ENCODE measurements around the gene CINP.

Gene CINP

DNA sequence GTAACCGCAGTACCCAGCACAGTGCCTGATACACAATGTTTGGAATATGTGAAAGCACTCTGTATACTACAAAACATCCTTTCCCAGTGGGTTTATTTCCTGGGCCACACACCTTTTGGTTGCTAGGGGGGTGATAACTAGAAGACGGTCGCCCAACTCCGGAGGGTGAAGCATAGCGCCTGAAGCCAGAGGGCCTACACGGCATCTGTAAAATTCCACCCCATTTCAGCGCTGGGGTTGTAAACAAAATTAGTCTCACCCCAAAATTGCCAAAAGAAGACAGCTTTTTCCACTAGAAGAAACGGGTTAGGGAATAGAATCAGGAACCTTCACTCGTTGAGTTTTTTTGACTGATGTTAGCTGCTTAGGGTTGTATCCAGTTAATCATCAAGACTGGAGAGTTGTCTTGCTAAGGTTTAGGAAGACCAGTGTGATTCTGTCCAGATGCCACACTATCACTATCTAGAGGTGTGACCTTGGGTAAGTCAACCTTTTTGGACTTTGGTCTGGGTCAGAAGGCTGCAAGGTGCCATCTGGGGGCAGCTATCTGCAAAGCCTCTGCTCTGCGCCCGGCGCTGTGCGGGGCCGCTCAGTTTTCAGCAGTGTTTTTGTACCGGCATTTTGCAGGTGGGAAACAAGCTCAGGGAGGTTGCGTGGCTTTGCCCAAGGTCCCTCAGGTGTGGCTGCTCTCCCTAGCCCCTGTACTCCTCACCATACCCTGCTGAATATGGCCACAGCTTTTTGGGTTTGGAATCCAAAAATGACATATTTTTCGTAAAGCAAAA is 41.8 kb downstream of the CINP start:
- H3K4me1 Mint-ChIP-seq (ENCODE audit: low read depth): peaks cover 43% of the 10 kb centered on the region

DNA sequence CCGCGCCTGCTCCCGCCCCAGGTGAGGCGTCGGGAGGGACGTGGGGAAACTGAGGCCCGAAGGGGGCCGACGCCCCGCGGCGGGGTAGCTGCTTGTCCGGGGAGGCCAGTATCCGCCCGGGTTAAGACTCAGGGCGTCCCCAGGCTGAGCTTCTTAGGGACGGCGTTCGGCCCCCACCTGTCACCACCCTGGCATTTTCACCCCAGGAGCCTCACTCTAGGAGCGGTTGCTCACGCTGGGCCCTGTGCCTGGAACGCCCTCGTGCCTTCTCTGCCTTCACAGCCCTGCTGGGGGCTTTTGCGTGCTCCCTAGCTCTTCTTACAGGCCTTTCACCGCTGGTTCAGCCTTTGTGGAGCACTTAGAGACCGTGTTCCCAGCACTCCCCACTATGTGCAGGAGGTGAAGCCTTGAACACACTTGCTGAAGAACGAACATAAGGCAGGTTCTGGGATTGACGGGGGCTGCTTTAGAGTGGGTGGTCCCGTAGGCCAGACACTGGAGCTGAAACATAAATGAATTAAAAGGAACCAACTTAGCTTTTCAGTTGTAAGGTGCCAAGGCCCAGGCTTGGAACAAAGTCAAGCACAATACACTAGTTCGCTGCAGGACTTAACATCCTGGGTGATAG is 42.5 kb downstream of the CINP start:
- Mint-ChIP-seq H3K4me3 (peak overlapping the region; percentile 89), H3K36me3 (ENCODE audit: low read depth) (peaks cover 3% of the 10 kb centered on the region), H3K9me3 (no peaks in the 10 kb centered on the region), H3K27ac (peak overlapping the region; percentile 90), H3K4me1 (ENCODE audit: low read depth) (peaks cover 43% of the 10 kb centered on the region), H3K27me3 (ENCODE audit: low read depth) (no peaks in the 10 kb centered on the region)

More for the DNA sequence above, 41.8 kb downstream of the CINP start:
- Mint-ChIP-seq H3K9me3 (no peaks in the 10 kb centered on the region), H3K27ac (no peak overlapping the region), H3K4me3 (peak overlapping the region; percentile 89), H3K36me3 (ENCODE audit: low read depth) (peaks cover 3% of the 10 kb centered on the region), H3K27me3 (ENCODE audit: low read depth) (no peaks in the 10 kb centered on the region)

DNA sequence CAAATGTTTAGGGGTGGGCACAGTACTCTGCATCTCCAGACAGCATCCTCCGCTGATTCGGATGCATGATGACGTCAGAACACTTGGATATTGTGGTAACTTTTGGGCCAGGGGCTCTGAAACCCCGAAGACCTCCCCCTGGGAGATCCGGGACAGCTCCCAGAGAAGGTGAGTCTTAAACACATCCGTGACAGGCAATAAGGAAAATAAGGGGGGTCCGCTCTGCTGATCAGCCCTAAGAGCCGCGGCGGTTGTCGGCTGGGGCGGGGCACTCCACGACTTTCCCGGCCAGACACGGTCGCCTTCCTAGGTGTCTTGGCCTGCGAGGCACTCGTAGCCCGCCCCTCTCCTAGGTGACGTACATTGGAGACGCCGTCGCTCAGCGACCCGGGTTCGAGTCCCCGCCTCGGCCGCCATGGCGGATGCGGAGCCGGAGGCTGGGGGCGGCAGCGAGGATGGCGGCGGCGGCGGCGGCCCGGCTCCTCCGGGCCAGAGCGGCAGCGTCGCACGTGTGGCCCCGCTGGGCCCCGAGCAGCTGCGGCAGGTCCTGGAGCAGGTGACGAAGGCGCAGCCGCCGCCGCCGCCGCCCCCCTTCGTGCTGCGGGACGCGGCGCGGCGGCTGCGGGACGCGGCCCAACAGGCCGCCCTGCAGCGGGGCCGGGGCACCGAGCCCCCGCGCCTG is 43.2 kb downstream of the CINP start, which contains the start of gene ZNF839:
TSS of gene ZNF839 (plus strand) at position 396 of the 682 bp plus-strand sequence. CDS start at position 416, 20 bp downstream.
- Mint-ChIP-seq H3K4me1 (ENCODE audit: low read depth) (peaks cover 48% of the 10 kb centered on the region), H3K36me3 (ENCODE audit: low read depth) (peaks cover 3% of the 10 kb centered on the region), H3K27me3 (ENCODE audit: low read depth) (no peaks in the 10 kb centered on the region), H3K4me3 (peak within 1 kb of the TSS; percentile 96), H3K9me3 (no peaks in the 10 kb centered on the region), H3K27ac (peak within 1 kb of the TSS; percentile 97)

DNA sequence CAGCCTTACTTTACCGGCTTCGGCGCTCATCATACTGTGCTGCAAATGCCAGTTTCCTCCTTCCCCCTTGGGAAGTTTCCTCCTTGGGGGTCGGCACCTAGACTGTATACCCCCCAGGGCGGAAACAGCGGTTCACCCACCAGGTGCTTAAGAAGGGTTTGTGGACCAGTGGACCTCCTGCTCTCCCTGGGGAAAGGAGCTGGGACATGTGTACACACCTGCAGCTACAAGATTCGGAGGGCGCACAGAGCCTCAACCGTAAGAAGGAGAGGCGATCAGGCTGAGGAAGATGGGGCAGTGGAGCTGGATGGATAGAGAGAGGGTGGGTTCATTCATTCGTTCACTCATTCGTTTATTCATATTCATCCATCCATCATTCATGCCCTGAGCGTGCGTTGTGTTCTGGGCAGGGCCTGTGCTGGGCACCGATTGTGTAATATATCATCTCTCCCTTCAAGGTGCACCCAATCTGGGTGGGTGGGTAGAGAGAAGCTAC is 43.9 kb downstream of the CINP start:
- peaks cover 54% of the 10 kb centered on the region for H3K4me1 Mint-ChIP-seq (ENCODE audit: low read depth)
- no peaks in the 10 kb centered on the region for H3K9me3 Mint-ChIP-seq
- peak overlapping the region; percentile 97 for H3K27ac Mint-ChIP-seq
- no peaks in the 10 kb centered on the region for H3K27me3 Mint-ChIP-seq (ENCODE audit: low read depth)
- peaks cover 3% of the 10 kb centered on the region for H3K36me3 Mint-ChIP-seq (ENCODE audit: low read depth)
- H3K4me3 Mint-ChIP-seq: peak overlapping the region; percentile 96

DNA sequence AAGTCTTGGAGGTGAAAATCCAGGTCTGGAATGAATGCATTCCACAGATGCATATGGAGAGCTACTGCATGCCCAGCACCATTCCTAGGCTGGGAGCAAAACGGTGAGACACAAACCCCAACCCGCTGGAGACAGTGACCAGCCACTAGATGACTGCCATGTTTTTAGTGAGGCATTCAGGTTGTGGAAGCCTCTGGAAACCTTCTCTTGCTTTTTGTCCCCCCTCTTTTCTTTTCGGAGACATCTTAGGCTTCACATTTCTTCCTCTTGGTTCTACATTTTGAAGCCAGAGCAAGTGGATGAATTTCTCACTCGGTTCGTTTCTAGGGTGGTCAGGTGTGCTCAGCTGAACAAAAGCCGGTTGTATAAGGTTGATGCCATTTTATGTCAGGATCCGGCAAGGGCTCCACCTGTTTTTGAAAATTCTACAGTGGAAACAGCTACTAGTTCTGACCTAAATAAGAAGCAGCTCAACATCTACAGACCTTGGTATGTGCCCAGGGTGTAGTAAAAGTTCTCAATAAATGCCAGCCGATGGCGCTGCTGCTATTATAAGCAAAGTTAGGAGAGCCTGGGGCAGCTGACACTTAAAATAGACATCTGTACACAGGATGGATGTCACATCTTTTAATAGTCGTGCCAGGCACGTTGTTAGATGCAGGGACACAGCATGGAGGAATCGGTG is 45.0 kb downstream of the CINP start:
- Mint-ChIP-seq H3K36me3 (ENCODE audit: low read depth) (peaks cover 3% of the 10 kb centered on the region), H3K9me3 (no peaks in the 10 kb centered on the region), H3K27me3 (ENCODE audit: low read depth) (no peaks in the 10 kb centered on the region), H3K4me3 (peak overlapping the region; percentile 96), H3K27ac (peak overlapping the region; percentile 97), H3K4me1 (ENCODE audit: low read depth) (peaks cover 55% of the 10 kb centered on the region)

DNA sequence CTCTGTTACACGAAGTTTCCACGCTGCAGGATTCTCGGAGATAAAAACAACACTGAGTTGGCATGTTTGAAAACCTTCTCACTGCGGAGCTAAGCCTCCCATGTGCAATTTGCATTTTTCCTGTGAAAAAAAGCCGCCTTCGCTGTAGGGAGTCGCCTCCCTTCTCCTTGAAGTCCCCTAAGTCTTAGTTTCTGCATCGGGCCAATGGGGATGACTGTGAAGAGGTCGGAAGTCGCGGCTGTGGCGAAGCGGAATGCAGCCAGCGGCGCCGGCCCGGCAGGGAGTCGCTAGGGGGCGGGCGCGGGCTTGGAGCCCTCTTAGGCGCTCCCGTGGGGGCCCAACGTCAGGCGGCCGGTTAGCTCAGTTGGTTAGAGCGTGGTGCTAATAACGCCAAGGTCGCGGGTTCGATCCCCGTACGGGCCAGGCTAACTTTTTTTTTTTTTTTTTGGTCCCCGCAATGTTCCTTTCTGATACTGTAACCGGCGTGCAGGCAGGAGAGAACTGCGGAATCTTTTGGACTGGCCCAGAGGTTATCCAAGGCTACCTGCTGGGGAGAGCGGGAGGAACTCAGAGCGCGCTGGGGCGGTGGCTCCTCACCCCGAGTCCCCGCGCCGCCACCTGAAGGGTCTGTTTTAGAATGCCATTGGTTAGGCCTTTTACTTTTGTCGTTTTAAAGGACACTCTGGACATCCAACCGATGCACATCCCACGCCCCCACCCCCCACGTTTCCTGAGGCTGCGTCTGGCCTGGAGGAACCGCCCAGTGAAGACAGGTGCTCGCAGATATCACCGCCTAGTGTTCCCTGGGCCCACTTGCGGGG is 45.7 kb downstream of the CINP start:
- Mint-ChIP-seq H3K27ac (peak overlapping the region; percentile 88), H3K9me3 (no peaks in the 10 kb centered on the region), H3K27me3 (ENCODE audit: low read depth) (no peaks in the 10 kb centered on the region), H3K4me1 (ENCODE audit: low read depth) (peaks cover 53% of the 10 kb centered on the region), H3K4me3 (peak overlapping the region; percentile 96), H3K36me3 (ENCODE audit: low read depth) (peaks cover 3% of the 10 kb centered on the region)

DNA sequence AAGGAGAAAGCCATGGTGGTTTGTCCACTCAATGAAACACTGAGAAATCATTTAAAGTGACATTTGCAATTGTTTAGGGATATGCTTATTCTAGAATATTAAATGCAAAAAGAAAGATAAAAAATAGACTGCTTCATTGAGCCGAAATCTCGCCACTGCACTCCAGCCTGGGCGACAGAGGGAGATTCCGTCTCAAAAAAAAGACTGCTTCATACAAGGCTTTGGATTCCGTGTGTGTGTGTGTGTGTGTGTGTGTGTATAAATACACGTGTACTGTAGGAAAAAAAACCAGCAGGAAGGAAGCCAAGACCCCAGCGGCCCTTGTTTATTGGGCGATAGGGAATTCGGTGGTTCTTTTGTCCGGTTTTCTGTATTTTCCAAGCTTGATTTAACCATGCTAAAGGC is 46.4 kb downstream of the CINP start:
- Mint-ChIP-seq H3K4me1 (ENCODE audit: low read depth) (peaks cover 49% of the 10 kb centered on the region), H3K4me3 (peak overlapping the region; percentile 96), H3K9me3 (no peaks in the 10 kb centered on the region), H3K27me3 (ENCODE audit: low read depth) (no peaks in the 10 kb centered on the region), H3K36me3 (ENCODE audit: low read depth) (peaks cover 3% of the 10 kb centered on the region), H3K27ac (peak overlapping the region; percentile 88)

DNA sequence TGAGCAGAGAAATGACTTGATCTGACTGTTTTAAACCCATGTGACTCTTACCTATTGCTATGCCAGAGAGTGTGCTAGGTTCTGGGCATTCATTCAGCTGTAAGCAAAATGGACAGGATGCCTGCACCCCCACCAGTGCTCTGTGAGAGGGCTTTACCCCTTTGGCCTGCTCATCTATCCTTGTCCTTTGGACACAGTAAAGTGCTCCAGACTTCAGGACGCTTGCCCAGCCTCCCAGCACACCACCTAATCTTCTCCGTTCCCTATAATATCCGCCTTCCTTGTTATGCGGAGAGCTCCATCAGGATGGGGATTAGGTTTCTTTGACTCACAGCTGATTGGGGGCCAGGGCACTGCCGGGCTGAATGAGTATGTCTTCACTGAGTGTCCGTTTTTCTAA is 47.6 kb downstream of the CINP start:
- H3K27ac Mint-ChIP-seq: no peak overlapping the region
- H3K9me3 Mint-ChIP-seq: no peaks in the 10 kb centered on the region
- peaks cover 44% of the 10 kb centered on the region for H3K4me1 Mint-ChIP-seq (ENCODE audit: low read depth)

DNA sequence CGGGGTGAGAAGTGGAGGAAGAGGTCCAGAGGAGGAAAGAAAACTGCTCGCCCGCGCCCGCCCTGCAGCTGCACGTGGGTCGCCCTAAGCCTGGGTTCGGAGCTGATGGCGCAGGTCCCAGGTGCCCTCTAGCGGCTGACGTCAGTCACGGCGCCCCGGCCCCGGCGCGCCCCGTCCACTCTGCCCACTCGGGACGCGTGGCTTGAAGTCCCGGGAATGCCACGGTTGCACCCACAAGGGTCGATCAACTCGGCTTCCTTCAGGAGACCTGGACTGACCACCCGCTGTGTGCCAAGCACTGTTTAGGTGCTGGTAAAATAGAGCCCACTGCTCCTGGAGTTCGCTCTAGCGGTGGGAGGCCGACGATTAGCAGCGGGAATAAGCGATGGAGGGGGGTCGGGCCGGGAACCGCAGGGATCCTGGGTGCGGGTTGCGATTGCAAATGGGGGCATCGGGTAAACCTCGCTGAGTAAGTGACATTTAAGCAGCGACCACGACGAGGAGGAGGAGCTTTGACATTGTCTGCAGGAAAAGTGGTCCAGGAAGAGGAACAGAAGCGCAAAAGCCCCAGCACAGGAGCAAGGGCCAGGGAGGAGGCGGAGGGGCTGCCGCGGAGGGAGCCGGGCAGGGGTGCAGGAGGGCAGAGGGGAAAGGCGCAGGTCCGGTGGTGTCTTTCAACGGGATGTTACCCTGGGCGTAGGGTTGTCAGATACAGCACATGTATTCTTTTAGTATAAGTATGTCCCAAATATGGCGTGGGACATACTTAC is 48.3 kb downstream of the CINP start:
- peaks cover 3% of the 10 kb centered on the region for H3K36me3 Mint-ChIP-seq (ENCODE audit: low read depth)
- H3K4me1 Mint-ChIP-seq (ENCODE audit: low read depth): peaks cover 43% of the 10 kb centered on the region
- peak overlapping the region; percentile 96 for H3K4me3 Mint-ChIP-seq
- H3K27me3 Mint-ChIP-seq (ENCODE audit: low read depth): no peaks in the 10 kb centered on the region
- H3K27ac Mint-ChIP-seq: peak overlapping the region; percentile 41
- H3K9me3 Mint-ChIP-seq: no peaks in the 10 kb centered on the region

More for the DNA sequence above, 47.6 kb downstream of the CINP start:
- Mint-ChIP-seq H3K4me3 (peak overlapping the region; percentile 30), H3K27me3 (ENCODE audit: low read depth) (no peaks in the 10 kb centered on the region), H3K36me3 (ENCODE audit: low read depth) (peaks cover 3% of the 10 kb centered on the region)

DNA sequence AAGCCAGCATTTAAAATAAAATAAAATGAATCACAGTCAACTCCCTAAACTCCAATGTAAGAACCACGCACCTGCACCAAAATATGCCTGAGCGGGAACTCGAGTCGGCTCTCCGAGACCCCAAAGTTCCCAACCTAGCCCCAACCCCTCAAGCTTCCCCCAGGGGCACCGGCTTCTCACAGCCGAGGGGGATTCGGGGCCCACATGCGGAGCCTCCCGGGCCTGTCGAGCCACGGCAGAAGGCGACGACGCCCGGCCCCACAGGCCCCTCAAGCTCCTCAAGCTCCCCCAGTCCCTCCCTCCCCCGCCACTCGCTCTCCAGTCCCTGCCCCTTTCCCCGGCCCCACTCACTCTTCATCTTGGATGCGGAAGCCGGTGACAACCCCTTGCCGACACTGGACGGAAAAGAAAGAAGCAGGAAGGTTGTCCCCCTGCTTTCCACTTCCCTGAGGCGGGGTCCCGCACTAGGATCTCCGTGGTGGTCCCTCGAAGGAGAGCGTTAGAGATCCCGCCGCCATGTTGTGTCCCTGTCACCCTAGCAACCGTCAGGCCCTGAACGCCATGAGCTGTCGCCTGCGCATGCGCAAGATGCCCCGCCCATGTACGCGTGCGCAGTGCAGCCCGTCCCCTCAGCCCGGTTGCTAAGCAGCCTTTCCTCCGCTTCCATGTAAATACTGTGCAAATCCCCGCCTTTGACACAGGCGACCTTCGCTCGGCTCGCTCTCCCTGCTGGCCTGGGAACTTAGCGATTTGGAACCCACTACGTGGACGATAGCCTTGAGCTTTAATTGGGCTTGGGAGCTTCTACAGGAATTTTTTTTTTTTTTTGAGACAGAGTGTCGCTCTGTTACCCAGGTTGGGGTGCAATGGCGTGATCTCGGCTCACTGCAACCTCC is 57.8 kb downstream of the CINP start, which contains the start of gene MOK:
TSS of gene MOK (minus strand) at position 554 of the 896 bp plus-strand sequence. CDS start at position 358, 196 bp downstream.
- no peaks in the 10 kb centered on the region for H3K9me3 Mint-ChIP-seq
- peak within 1 kb of the TSS; percentile 94 for H3K27ac Mint-ChIP-seq
- peak within 1 kb of the TSS; percentile 95 for H3K4me3 Mint-ChIP-seq
- H3K27me3 Mint-ChIP-seq (ENCODE audit: low read depth): peaks cover 21% of the 10 kb centered on the region
- H3K4me1 Mint-ChIP-seq (ENCODE audit: low read depth): peaks cover 5% of the 10 kb centered on the region
- no peaks in the 10 kb centered on the region for H3K36me3 Mint-ChIP-seq (ENCODE audit: low read depth)

DNA sequence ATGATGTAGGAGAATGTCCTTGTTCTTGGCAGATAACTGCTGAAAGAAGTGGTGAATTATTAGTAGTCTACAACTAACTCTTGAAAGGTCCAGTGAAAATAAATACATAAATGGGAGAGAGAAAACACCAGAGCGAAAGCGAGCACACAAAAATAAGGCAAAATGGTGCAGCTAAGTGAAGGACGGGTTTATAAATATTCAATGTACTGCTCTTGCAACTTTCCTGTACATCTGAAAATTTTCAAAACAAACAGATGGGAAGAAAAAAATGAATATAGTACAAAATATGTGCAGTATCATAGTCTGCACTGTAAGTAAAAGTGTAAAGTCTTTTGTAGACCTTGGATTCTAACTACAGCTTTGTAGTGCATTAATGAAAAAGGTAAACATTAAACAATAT is 59.0 kb downstream of the CINP start:
- H3K4me1 Mint-ChIP-seq (ENCODE audit: low read depth): peaks cover 5% of the 10 kb centered on the region
- no peak overlapping the region for H3K27ac Mint-ChIP-seq
- H3K27me3 Mint-ChIP-seq (ENCODE audit: low read depth): peaks cover 21% of the 10 kb centered on the region
- H3K9me3 Mint-ChIP-seq: no peaks in the 10 kb centered on the region
- no peaks in the 10 kb centered on the region for H3K36me3 Mint-ChIP-seq (ENCODE audit: low read depth)
- H3K4me3 Mint-ChIP-seq: peak overlapping the region; percentile 41

Measured in T-helper 1 cell treated with Interleukin-12 subunit alpha and Interleukin-12 subunit beta and Interleukin-4 antibody, amounts not matched to agents 30 μg/mL and 1 μg/mL, for 36 hours (primary cell).